GOT3 (cell line): ENCODE measurements around the gene KRT20.

Experiments
- DNase-seq: peaks from one replicate; lab custom pipeline; 2025; ENCODE audit warnings: mixed read lengths; lab: John Stamatoyannopoulos, UW

KRT20 gene

DNA sequence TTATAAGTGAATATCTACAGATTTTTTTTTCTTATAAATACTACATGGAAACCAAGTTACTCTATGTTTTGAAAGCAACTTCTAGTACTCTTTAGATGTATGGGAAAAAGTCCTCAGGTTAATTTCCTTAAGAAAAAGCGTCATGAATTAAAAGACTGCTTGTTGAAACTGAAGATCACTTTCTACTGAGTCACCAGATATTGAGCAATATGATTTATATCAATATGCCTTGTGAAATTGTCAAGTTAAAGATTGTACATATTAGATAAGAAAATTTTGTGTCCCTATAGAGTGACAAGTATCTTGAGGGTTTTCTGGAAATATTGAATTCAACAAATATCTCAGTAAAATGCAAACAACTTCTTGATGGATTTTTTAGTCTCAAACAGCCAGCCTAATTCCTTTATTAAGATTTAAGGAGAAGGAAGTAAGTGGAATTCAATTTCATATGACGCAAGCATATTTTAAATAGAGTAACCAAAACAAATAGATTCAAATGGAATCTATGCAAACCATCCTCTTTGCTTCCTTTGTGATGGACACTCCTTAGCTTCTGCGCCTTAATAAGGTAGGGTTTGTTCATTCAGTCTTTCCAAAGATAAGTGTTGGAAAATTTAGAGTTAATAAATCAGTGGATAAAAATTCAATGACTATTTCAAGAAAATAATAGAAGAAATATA, 34.6 kb downstream of the KRT20 start:
- DNase-seq, result no peak

DNA sequence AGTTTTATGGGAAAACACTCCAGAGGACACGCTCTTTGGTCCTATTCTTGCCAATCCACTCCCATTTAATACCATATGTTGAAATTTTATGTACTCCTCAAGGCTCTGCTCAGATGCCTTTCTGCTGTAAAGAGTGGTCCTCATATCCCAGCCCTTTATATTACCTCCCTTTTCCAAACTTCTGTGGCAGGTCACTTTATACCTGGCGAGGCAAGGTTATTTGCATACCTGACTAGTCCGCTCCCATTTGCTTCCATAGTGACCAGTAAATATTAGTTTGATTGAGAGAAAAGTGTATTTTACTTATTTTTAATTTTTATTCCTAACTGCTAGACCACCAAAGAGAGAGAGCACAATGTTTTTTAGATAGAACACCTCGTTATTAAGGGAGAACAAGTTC, 35.3 kb downstream of the KRT20 start:
- DNase-seq, result no peak

DNA sequence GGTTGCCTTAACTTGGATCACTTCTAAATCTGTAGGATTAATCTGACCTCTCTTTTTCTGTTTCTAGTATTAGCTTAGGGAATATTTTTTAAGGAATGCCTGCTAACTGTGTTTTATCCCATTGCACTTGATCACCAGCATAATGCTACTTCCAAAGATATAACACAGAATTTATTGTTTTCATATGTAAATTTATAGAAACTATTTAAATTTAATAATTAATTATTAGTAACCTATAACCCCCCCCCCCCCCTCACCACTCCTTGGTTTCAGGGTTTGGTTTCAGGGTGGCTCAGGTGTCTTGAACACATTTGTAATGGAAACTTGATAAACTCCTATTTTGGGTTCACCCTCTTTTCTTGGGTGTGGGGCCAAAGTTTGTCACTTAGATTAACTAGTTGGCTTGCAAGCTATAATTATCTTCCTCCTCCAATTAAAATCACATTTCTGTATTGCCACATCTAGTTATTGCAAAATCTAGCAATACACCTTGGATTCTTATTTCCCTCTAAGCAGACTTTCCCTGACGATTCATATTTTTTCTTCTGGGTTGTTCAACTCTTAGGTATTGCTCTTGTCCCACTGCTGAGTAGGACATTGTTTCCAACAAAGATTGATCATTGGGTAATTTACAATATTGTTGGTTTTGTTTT, 36.3 kb downstream of the KRT20 start:
- no peak for DNase-seq

DNA sequence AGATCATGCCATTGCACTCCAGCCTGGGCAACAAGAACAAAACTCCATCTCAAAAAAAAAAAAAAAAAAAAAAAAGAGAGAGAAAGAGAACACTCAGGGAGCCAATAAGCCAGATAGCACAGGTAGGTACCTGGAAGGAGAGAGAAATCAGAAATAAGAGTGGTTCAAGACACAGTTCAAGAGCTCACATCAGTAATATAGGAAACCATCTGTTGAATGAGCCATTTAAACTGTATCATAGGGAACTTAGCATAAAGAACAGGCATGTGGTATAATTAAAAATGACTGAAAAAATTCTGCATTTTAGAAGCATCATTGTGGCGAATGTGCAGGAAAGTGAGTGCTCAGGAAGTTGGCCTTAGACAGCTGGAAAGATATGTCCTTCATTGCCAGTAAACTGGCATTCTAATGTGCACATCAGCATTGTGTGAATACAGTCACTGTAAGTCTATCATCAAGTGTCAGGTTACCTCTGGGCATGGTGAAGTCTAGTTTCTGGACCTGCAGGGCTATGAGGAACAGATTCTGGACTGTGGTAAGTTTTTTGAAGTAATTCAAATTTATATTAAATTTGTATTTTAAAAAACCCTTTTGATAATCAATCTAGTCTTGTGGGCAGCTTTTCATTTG, 38.4 kb downstream of the KRT20 start:
- DNase-seq, result no peak

DNA sequence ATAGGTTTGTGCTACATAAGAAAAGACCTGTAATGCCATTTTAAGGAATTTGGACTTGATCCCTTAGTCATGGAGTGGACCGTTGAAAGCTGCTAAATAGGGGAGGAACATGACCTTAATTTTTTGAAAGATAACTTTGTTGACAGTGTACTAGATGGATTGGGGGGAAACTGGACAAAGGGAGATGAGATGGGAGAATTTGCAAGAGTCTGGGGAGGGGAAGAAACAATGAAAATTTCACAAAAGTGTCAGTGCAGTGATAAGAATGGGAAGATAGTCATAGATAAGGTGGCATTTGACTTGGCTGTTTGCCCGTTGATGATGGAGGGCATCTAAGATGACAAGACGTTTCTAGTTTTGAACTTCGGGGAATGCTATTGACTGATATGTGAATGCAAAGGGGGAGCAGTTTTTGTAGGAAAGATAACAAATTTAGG, 40.4 kb downstream of the KRT20 start:
- DNase-seq, result no peak

DNA sequence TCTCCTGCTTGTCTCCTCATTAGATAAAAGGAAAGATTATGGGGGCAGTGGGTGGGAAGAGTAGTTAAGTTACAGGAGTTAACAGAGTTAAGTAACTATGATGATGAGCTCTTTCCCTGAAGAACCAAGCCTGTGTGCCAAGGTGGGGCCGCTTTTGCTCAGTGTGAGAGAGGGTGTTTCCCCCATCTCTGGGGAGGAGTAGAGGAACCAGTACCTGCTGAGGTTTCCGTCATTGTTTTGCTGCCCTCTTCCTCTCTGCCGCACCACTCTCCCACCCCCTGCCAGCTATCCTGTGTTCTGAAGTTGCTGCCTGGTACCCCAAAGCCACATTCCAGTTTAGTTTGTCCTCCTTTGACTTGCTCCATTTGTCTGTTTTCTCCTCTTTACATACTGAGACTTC, 41.8 kb downstream of the KRT20 start:
- no peak for DNase-seq

DNA sequence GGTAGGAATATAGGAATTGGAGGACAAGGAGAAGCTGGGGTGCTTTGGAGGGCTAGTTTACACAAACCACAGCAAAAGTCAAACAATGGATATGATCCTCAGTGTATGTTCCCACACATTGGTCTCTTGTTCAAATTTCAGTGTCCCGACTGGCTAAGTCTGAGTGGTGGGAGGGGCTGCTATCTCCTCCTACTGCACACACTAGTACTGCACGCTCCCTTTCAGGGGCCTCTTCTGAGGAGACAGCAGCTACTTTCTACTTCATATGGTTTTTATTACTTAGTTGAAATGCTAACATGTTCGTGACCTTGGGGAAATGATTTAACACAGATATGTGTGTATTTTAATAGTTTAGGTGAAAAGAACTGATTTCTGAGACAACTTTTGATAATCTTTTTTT, 43.8 kb downstream of the KRT20 start:
- DNase-seq, result no peak

DNA sequence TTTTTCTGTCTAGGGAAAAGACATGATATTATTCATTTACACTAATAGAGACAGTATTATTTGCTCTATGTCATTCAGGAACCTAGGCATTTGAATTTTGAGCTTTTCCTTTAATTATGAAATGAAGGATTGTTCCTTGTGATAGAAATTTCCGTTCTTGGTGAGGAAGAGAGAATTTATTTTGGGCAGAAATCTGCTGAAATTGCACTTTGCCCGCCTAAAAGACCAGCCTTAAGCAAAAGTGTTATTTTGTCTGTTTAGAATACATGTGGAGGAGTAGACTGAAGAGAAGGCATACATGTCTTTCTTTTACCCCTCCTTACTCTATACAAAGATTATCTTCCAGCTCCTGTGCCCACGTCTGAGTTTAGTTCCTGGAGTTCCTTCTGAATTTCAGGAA, 45.8 kb downstream of the KRT20 start:
- DNase-seq, result no peak

DNA sequence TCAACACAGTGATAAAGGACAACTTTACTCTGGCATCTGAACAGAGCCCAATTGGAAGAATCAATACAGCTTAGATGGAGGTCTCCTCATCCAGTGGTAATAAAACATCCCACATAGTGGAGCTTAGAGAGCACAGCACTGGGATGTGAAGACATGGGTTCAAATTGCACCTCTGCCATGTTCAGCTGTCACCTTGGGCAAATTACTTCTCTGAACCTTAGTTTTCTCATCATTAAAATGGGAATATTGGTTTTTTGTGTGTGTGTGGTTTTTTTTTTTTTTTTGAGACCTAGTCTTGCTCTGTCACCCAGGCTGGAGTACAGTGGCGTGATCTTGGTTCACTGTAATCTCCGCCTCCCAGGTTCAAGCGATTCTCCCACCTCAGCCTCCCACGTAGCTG, 49.0 kb downstream of the KRT20 start:
- no peak for DNase-seq

DNA sequence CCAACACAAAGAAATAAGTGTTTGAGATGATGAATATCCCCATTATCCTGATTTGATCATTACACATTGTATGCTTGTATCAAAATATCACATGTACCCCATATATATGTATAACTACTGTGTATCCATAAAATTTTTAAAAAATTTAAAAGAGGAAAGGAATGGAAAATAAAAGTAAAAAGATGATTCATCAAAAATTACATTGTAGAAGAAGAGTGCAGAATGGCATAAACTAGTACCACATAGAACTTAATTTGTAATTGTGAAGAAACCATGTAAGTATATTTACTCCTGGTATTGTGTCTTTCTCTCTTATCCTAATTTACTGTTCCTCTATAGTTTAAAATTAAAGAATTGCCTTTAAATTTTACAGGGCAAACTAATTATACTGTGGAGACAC, 51.2 kb downstream of the KRT20 start:
- DNase-seq, result no peak

DNA sequence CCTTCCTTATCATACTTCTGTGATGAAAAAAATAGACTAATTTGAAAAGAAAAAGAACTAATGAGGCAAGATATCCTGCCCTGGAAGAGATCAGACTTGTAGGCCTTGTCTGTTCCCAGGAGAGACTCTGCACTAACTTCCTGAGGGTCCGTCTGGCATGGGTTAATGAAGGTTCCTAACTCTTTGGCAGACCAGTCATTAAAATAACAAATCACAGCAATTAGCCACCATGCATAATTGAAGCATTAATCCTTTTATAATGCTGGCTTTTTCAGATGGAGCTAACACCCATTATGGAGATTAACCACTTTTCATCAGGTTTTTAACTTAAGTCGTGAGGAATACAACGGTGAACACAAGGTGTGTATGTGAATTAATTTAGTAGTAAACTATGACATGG, 52.2 kb downstream of the KRT20 start:
- no peak for DNase-seq

DNA sequence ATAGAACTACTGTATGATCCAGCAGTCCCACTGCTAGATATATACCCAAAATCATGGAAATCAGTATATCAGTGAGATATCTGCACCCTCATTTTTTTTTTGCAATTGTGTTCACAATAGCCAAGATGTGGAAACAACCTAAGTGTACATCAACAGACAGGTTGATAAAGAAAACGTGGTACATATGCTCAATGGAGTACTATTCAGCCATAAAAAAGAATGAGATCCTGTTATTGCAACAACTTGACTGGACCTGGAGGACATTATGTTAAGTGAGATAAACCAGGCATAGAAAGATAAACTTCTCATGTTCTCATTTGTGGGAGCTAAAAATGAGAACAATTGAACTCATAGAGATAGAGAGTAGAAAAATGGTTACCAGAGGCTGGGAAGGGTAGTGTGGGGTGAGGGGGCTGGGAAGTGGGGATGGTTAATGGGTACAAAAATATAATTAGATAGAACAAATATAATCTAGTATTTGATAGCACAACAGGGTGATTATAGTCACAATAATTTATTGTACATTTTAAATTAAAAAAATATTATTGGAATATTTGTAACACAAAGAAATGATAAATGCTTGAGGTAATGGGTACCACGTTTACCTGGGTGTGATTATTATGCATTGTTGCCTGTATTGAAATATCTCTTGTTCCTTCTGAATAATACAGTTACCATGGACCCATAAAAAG, 54.8 kb downstream of the KRT20 start:
- DNase-seq, result no peak

DNA sequence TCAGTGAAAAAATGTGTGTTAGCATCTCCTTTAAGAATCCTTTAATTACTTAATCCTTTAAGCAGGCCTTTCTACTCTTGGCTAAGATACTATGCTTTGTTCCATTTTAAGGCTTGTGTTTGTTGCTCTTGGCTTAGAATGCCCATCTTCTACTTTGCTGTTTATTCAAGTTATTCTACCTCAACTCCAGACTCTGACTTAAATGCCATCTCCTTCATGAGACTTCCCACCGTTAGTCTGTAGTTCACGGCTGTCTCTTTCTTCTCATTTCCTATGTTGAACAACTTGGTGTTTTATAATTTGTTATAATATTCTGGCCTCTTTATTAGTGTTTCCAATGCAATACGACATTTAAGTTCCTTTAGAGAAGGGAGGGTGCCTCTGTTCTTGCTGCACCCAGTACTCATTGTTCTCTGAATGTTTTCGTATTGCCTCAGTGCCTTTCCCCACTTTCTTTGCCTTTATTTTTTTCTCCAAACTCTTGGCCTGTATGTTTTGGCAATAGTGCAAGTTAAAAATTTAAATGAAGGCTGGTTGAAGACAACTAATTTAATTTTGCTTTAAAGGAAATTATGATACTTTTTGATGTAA, 56.5 kb downstream of the KRT20 start:
- no peak for DNase-seq

DNA sequence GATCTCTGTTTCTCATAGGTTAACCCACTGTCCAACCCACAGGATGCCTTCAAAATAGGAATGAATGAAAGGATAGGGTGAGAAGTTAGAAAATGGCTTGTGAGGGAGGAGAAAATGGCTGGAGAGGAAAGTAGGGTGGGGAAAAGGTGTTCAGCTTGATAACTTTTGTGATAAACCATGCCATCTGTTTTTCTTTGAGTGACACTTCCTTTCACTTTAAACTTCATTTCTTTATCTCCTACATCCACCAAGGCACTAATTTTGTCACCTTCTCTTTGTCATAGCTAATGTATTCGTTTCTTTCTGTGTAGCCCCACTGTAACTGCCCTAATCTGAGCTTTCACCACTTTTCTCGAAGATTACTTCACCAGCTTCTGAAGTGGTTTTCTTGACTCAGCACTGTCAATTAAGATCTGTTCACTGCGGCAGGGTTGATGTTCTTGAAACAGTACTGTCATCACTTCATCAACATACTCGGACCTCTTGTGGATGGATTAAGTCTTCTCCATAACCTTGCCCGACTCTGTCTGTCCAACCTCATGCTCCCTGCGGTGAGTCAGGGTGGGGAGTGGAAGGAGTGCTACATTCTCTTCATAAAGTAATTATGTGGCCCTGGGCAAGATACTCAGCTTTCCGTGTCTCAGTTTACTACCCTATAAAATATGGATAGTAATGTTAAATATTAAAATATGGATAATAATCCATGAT, 57.1 kb downstream of the KRT20 start:
- no peak for DNase-seq
